DMS 273 (cell line): ENCODE measurements around the gene SUB1.
"Not testable (repeated sequence)": the region's sequence is repeated elsewhere in the genome, so short reads cannot be mapped to it uniquely, and the experiment has no call there.

ENCODE experiments used
- DNase-seq: peaks from one replicate; lab custom pipeline; 2025; ENCODE audit not compliant: unreplicated experiment; lab: John Stamatoyannopoulos, UW

Gene SUB1

GRCh38 chr5:32598260-32598937, 13.0 kb downstream of the SUB1 start:
- no peak for DNase-seq

GRCh38 chr5:32598997-32599549, 13.7 kb downstream of the SUB1 start:
- DNase-seq = no peak

GRCh38 chr5:32600054-32600622, 14.8 kb downstream of the SUB1 start:
- peak; percentile 24 for DNase-seq

GRCh38 chr5:32601623-32602295, 16.4 kb downstream of the SUB1 start:
- DNase-seq = peak; percentile 45

DNA sequence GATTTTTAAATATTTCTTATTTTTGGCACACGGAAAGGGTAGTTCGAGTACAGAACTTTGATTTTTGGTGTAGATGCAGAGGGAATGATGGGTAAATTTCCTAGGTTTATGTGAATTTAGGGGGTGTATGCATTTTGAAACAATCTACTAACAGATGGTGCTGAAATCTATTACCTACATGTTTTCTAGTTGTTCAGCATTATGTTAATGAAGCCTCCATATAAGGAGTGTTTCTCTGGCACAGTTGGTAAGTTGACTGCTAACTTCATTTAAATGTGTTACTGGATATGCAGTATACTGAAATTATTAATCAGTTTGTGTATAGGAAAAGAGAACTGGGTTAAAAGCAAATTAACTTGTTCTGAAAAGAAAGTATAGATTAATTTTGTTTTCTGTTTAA, 17.5 kb downstream of the SUB1 start:
- peak; percentile 78 for DNase-seq

- no peak for DNase-seq
Observed at GRCh38 chr5:32604800-32605765, 19.7 kb downstream of the SUB1 start.

DNA sequence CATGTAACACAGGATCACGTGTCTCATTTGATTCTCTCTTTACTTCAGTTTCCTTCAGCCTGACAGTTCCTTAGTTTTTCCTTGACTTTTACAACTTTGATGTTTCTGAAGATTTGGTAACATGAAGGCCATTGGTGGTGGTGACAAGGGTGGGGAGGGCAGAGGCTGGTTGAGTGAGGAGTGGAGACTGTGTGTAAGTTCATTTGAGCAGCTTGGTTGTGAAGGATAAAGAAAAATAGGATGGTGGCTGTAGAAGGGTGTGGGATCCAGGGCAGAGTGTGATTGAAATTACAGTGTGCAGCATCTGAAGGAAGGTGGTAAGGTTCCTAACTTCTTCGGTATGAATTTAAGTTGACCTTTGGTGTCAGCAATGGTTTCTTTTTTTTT, 20.4 kb downstream of the SUB1 start:
- DNase-seq = no peak

GRCh38 chr5:32612134-32612888, 27.0 kb downstream of the SUB1 start:
- DNase-seq = no peak

- DNase-seq = peak; percentile 91
Observed at GRCh38 chr5:32613050-32613672, 27.8 kb downstream of the SUB1 start.

DNA sequence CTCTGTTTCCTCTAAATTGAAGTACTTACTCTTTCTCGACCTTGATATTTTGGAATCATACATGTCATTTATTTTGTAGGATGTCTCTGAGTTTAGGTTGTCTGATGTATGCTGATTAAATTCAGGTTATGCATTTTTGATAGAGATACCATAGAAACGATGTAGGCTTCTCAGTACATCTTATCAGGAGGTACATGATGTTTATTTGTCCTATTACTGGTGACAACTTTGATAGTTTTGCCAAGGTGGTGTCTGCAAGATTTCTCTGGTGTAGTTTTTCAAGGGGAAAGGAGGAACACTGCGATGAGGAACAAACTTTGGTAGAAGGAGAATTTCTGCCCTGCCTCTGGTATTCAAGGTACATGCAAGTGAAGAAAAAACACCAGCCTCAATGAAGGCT, 29.9 kb downstream of the SUB1 start:
- no peak for DNase-seq

DNA sequence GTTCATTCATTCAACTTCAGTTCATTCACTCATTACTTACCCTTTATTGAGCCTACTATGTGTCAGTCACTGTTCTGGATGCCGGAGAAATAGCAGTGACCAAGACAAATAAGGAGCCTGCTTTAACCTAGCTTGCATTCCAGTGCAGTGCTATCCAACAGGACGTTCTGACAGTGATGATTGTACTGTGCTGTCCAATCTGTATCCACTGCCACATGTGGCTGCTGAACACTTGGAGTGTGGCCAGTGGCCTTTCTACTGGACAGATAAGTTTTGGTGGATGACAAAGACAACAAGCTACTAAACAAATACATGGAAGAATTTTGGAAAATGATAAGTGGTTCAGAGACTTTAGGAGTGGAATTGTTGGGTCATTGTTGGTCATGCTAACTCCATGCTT, 33.6 kb downstream of the SUB1 start:
- no peak for DNase-seq

GRCh38 chr5:32621256-32621655, 35.9 kb downstream of the SUB1 start:
- DNase-seq = no peak

DNA sequence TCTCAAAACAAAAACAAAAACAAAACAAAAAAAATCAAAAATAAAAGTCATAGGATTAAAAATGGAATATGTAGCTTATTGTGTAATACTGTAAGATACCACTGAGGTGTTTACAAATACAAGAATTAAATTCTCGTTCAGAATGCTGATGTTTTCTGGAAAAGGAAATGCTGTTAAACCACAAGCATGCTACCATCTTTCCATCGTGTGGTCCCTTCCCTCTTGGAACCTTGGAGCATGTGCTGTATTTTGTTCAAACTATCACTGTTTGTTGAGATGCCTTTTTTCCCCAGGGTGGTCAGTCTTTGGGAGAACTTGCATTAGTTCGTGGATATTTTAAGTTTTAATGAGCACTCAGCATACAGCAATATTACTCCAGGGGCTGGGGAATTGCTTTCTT, 39.7 kb downstream of the SUB1 start:
- no peak for DNase-seq

DNA sequence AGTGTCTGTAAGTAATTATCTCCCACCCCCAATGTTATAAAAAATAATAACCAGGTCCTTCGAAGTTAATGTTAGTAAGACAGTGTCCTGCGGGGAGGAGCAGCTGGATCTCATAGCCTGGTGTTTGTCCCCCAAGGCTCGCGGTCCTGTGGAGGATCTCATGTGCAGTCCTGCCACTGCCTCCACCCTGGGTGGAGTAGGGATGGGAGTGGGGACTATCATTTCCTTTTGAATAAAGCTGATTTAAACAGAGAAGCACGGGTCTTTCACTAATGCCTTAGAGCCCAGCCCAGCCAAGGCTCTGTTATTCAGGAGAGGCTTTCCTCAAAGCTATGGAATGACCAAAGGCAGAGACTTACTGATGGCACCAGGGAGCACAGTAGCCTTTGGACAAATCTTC, 40.2 kb downstream of the SUB1 start:
- DNase-seq = no peak

GRCh38 chr5:32627219-32627870, 42.0 kb downstream of the SUB1 start:
- DNase-seq = no peak

- DNase-seq = no peak
Observed at GRCh38 chr5:32628049-32628844, 42.9 kb downstream of the SUB1 start.

GRCh38 chr5:32630867-32631491, 45.6 kb downstream of the SUB1 start:
- DNase-seq = no peak

GRCh38 chr5:32633017-32633416, 47.7 kb downstream of the SUB1 start:
- DNase-seq = not testable (repeated sequence)
